Upper lobe of right lung (tissue), 1 donor: ENCODE measurements around the gene LRIG1. TPM values are rescaled to one million over a fixed set of nuclear protein-coding genes. Genes with fewer than 3 reads are reported as not detected.

Source experiments
- ATAC-seq: fragments of 200-7000 bp; cut with Tn5 transposase; one replicate; pipeline ENCODE4 v1.9.1; 2020; ENCODE audit warnings: mild to moderate bottlenecking, moderate library complexity
- DNase-seq: peaks from one replicate; pipeline ENCODE4 v3.0.0-alpha.2; 2020
- H3K27ac ChIP-seq: fragments of 200-600 bp; one replicate; pipeline ENCODE4 v1.8.0; 2022
- H3K27me3 ChIP-seq: fragments of 200-600 bp; one replicate; pipeline ENCODE4 v1.8.0; 2022; ENCODE audit warnings: mild to moderate bottlenecking
- H3K36me3 ChIP-seq: fragments of 200-600 bp; one replicate; pipeline ENCODE4 v1.8.0; 2022
- H3K4me1 ChIP-seq: fragments of 200-600 bp; one replicate; pipeline ENCODE4 v1.8.0; 2022
- H3K4me3 ChIP-seq: fragments of 200-600 bp; one replicate; pipeline ENCODE4 v1.8.0; 2022; ENCODE audit warnings: mild to moderate bottlenecking
- H3K9me3 ChIP-seq: fragments of 200-600 bp; one replicate; pipeline ENCODE4 v1.8.0; 2022
- intact Hi-C: fragments of 100-400 bp; cut with DNase I; formaldehyde crosslinking; loops from one replicate; pipeline ENCODE4 v1.11.0; 2022
- total RNA-seq: library from RNA; stranded (reverse); fragmentation: NEBNext Ultra II Directional; extraction: Animal tissue kit (Norgen Biotek cat#: 25700); gene quantifications from one replicate; pipeline ENCODE4 v1.2.1, GENCODE V29; 2021
- TF ChIP-seq, protein P1 (sequence below): fragments of 200-600 bp; IDR thresholded peaks from one replicate; pipeline ENCODE4 v1.8.0; 2022; ENCODE audit warnings: antibody characterized with exemption
- donor health status: DM: no; HTN: yes; CAD: no; lungs with severe emphysema.

LRIG1 gene
- total RNA-seq, 1 donor from 2014 or later: 56.2 TPM

- Histone ChIP-seq H3K4me3 (no peak overlapping the region), H3K27me3 (no peaks in the 10 kb centered on the region), H3K9me3 (no peaks in the 10 kb centered on the region), H3K4me1 (no peaks in the 10 kb centered on the region), H3K36me3 (peaks cover 55% of the 10 kb centered on the region), H3K27ac (no peak overlapping the region)
- DNase-seq: no peak
- TF ChIP-seq, protein P1, sequence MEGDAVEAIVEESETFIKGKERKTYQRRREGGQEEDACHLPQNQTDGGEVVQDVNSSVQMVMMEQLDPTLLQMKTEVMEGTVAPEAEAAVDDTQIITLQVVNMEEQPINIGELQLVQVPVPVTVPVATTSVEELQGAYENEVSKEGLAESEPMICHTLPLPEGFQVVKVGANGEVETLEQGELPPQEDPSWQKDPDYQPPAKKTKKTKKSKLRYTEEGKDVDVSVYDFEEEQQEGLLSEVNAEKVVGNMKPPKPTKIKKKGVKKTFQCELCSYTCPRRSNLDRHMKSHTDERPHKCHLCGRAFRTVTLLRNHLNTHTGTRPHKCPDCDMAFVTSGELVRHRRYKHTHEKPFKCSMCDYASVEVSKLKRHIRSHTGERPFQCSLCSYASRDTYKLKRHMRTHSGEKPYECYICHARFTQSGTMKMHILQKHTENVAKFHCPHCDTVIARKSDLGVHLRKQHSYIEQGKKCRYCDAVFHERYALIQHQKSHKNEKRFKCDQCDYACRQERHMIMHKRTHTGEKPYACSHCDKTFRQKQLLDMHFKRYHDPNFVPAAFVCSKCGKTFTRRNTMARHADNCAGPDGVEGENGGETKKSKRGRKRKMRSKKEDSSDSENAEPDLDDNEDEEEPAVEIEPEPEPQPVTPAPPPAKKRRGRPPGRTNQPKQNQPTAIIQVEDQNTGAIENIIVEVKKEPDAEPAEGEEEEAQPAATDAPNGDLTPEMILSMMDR: no peak
- intact Hi-C loops: no loop called here
- no peak for ATAC-seq
These were observed 107.9 kb downstream of the LRIG1 start for GRCh38 chr3:66392966-66393332.

GRCh38 chr3:66392512-66392911 lies 108.3 kb downstream of the LRIG1 start:
- Histone ChIP-seq H3K27me3 (no peaks in the 10 kb centered on the region), H3K4me3 (no peak overlapping the region), H3K9me3 (no peaks in the 10 kb centered on the region), H3K4me1 (no peaks in the 10 kb centered on the region), H3K27ac (no peak overlapping the region), H3K36me3 (peaks cover 58% of the 10 kb centered on the region)
- intact Hi-C loops: no loop called here
- no peak for DNase-seq
- ATAC-seq: no peak
- TF ChIP-seq, protein P1: no peak

- Histone ChIP-seq H3K27me3 (no peaks in the 10 kb centered on the region), H3K36me3 (peaks cover 65% of the 10 kb centered on the region), H3K9me3 (no peaks in the 10 kb centered on the region), H3K4me3 (no peak overlapping the region), H3K4me1 (no peaks in the 10 kb centered on the region), H3K27ac (no peak overlapping the region)
- DNase-seq: no peak
- intact Hi-C loops: no loop called here
- TF ChIP-seq, protein P1: no peak
- no peak for ATAC-seq
These were observed 110.8 kb downstream of the LRIG1 start for GRCh38 chr3:66390013-66390412.

GRCh38 chr3:66386925-66387650 lies 113.7 kb downstream of the LRIG1 start:
- intact Hi-C loops: no loop called here
- ATAC-seq: no peak

GRCh38 chr3:66386011-66386924 lies 114.6 kb downstream of the LRIG1 start:
- ATAC-seq (no peak), DNase-seq (no peak)
- intact Hi-C loops: no loop called here
- Histone ChIP-seq H3K4me3 (no peak overlapping the region), H3K9me3 (no peaks in the 10 kb centered on the region), H3K27ac (no peak overlapping the region), H3K27me3 (no peaks in the 10 kb centered on the region), H3K36me3 (peaks cover 70% of the 10 kb centered on the region), H3K4me1 (no peaks in the 10 kb centered on the region)
- TF ChIP-seq, protein P1: no peak

More at GRCh38 chr3:66386925-66387650, 113.7 kb downstream of the LRIG1 start:
- Histone ChIP-seq H3K9me3 (no peaks in the 10 kb centered on the region), H3K36me3 (peaks cover 69% of the 10 kb centered on the region), H3K27me3 (no peaks in the 10 kb centered on the region), H3K4me3 (no peak overlapping the region), H3K27ac (no peak overlapping the region), H3K4me1 (no peaks in the 10 kb centered on the region)
- TF ChIP-seq, protein P1: no peak
- DNase-seq: no peak
